ENCODE measurements around the gene LHFPL3. TPM values are rescaled to one million over a fixed set of nuclear protein-coding genes. Genes with fewer than 3 reads are reported as not detected.

Gene LHFPL3
- total and polyA plus RNA-seq, 2 of the 13 experiments (the other 11 are each of a cell fraction or from before 2014, with no cell fraction given), result not detected

DNA sequence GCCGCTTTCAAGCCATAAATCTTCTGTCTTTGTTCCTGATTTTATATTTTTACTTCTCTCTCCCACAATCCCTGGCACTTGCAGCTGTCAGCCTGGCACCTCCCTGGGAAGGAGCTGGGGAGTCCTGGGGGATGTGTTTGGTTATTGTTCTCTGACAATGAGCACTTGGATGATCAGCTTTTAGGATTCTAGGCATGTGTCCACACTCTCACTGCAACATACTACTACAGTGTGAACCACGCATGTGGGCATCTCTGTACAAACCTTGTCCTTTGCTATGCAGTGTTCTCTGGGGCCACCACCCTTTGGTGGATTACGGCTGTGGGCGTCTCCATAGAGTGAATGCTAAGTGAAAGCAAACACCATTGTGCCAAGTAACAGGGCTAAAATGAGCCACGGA, 517.2 kb downstream of the LHFPL3 start (continued):
- TF ChIP-seq, protein P1, sequence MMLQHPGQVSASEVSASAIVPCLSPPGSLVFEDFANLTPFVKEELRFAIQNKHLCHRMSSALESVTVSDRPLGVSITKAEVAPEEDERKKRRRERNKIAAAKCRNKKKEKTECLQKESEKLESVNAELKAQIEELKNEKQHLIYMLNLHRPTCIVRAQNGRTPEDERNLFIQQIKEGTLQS (CRISPR knock-in tag; IDR thresholded peaks at IDR 0.05), result no peak
- TF ChIP-seq ZNF33A (CRISPR knock-in tag; IDR thresholded peaks at IDR 0.05; ENCODE audit: borderline replicate concordance) (no peak), BRCA1 (CRISPR knock-in tag; IDR thresholded peaks at IDR 0.05) (no peak), SIN3B (IDR thresholded peaks at IDR 0.05; ENCODE audit: low read length) (no peak)

DNA sequence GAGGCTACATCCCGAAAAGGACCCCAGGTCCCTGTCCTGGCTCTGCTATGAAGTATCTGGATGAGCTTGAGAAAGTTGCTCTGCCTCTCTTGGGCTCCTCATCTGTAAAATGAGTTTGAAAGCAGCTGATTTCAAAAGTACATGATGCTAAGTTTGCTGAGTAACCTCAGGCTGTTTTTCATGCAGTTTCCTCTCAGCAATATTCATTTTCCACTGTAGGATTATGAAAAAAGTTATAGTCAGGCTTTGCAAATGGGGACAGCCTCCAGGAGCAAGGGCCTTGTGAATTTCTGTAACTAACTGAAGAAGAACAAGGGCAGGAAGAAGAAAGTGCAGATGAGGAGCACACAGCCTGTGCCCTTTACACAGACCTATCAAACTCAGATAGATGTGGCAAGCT, 518.3 kb downstream of the LHFPL3 start:
- no peak overlapping the region for H3K4me3 ChIP-seq (replicated peaks in 1 of 3; ENCODE audit: insufficient read depth in 1 of 3, low read depth in 2 of 3, low read length in 3 of 3)
- POLR2A ChIA-PET, result no interaction called here
- no peaks in the 10 kb centered on the region for H4K20me1 ChIP-seq (ENCODE audit: insufficient read depth, low read length)
- DNase-seq (ENCODE audit: low spot score) (no peak), ATAC-seq (no peak), FAIRE-seq (no peak)
- H2AFZ ChIP-seq (ENCODE audit: low read length), result no peak overlapping the region
- peaks cover 0 to 18% of the 10 kb centered on the region in 2 experiments; a peak in 1 of 5 replicates for H3K27me3 ChIP-seq (ENCODE audit: control insufficient read depth in 1 of 2, insufficient read depth in 2 of 2, low read length in 2 of 2)
- H3K4me2 ChIP-seq (ENCODE audit: low read depth, low read length), result no peak overlapping the region
- intact Hi-C loops (cut with micrococcal nuclease; ENCODE audit: unreplicated experiment), result loop anchor here (5.0 kb wide), 1 partner anchor 574 kb away; no protein-coding TSS in a partner anchor
- no peaks in the 10 kb centered on the region for H3K9me3 ChIP-seq (ENCODE audit: low read length)
- H3K4me1 ChIP-seq (ENCODE audit: insufficient read depth, low read length), result no peaks in the 10 kb centered on the region
- in situ Hi-C loops (cut with HindIII; ENCODE audit: extremely low pct_ligation_motif_present, low pct_unique_long_range_greater_than_20kb), result loop anchor here (5.0 to 25.0 kb wide), 3 partner anchors 204 to 612 kb away; partner anchors contain the start of gene LHFPL3
- BruUV-seq (replicated peaks), result no TSS peak
- no peak for TF ChIP-seq ZNF792 (CRISPR knock-in tag; IDR thresholded peaks at IDR 0.05)
- TF ChIP-seq, protein P2, sequence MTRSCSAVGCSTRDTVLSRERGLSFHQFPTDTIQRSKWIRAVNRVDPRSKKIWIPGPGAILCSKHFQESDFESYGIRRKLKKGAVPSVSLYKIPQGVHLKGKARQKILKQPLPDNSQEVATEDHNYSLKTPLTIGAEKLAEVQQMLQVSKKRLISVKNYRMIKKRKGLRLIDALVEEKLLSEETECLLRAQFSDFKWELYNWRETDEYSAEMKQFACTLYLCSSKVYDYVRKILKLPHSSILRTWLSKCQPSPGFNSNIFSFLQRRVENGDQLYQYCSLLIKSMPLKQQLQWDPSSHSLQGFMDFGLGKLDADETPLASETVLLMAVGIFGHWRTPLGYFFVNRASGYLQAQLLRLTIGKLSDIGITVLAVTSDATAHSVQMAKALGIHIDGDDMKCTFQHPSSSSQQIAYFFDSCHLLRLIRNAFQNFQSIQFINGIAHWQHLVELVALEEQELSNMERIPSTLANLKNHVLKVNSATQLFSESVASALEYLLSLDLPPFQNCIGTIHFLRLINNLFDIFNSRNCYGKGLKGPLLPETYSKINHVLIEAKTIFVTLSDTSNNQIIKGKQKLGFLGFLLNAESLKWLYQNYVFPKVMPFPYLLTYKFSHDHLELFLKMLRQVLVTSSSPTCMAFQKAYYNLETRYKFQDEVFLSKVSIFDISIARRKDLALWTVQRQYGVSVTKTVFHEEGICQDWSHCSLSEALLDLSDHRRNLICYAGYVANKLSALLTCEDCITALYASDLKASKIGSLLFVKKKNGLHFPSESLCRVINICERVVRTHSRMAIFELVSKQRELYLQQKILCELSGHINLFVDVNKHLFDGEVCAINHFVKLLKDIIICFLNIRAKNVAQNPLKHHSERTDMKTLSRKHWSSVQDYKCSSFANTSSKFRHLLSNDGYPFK (CRISPR knock-in tag; IDR thresholded peaks at IDR 0.05; ENCODE audit: borderline replicate concordance), result no peak
- TF ChIP-seq SRY (CRISPR knock-in tag; IDR thresholded peaks at IDR 0.05), result no peak
- no peak for TF ChIP-seq ATF1 (CRISPR knock-in tag; IDR thresholded peaks at IDR 0.05)
- TF ChIP-seq, protein P3, sequence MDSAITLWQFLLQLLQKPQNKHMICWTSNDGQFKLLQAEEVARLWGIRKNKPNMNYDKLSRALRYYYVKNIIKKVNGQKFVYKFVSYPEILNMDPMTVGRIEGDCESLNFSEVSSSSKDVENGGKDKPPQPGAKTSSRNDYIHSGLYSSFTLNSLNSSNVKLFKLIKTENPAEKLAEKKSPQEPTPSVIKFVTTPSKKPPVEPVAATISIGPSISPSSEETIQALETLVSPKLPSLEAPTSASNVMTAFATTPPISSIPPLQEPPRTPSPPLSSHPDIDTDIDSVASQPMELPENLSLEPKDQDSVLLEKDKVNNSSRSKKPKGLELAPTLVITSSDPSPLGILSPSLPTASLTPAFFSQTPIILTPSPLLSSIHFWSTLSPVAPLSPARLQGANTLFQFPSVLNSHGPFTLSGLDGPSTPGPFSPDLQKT (CRISPR knock-in tag; IDR thresholded peaks at IDR 0.05; ENCODE audit: borderline replicate concordance), result no peak
- TF ChIP-seq MTA3 (CRISPR knock-in tag; IDR thresholded peaks at IDR 0.05), result no peak
- no peak for TF ChIP-seq CHD2 (IDR thresholded peaks at IDR 0.05; ENCODE audit: low read depth, low read length)
- TF ChIP-seq ZNF720 (CRISPR knock-in tag; IDR thresholded peaks at IDR 0.05), result no peak
- TF ChIP-seq ERF (CRISPR knock-in tag; IDR thresholded peaks at IDR 0.05), result no peak
- TF ChIP-seq ZBTB7A (CRISPR knock-in tag; IDR thresholded peaks at IDR 0.05), result no peak
- no peak for TF ChIP-seq ARHGAP35 (CRISPR knock-in tag; IDR thresholded peaks at IDR 0.05; ENCODE audit: borderline replicate concordance)
- no peak for TF ChIP-seq JUN (CRISPR knock-in tag; IDR thresholded peaks at IDR 0.05)
- TF ChIP-seq, protein P4, sequence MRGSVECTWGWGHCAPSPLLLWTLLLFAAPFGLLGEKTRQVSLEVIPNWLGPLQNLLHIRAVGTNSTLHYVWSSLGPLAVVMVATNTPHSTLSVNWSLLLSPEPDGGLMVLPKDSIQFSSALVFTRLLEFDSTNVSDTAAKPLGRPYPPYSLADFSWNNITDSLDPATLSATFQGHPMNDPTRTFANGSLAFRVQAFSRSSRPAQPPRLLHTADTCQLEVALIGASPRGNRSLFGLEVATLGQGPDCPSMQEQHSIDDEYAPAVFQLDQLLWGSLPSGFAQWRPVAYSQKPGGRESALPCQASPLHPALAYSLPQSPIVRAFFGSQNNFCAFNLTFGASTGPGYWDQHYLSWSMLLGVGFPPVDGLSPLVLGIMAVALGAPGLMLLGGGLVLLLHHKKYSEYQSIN (CRISPR knock-in tag; IDR thresholded peaks at IDR 0.05; ENCODE audit: borderline replicate concordance), result no peak
- no peak for TF ChIP-seq ZNF644 (CRISPR knock-in tag; IDR thresholded peaks at IDR 0.05; ENCODE audit: low read depth)
- H3K36me3 ChIP-seq (replicated peaks in 1 of 2; ENCODE audit: control insufficient read depth in 1 of 2, insufficient read depth in 2 of 2, low read length in 2 of 2), result no peaks in the 10 kb centered on the region
- CTCF ChIA-PET (ENCODE audit: low intra/inter-chr PET ratio, low total read pairs), result no interaction called here
- 0% methylated on average over 1 of the region's 1 CpG for WGBS (ENCODE audit: low lambda C conversion rate)
- no peak overlapping the region for H3K9ac ChIP-seq (ENCODE audit: insufficient read depth, low read depth, low read length)
- H3K27ac ChIP-seq (ENCODE audit: extremely low read length, insufficient read depth, low read length), result no peak overlapping the region
- H3K79me2 ChIP-seq (ENCODE audit: insufficient read depth, low read length), result no peaks in the 10 kb centered on the region
